ENCODE results near the gene RPS2. TPM values are rescaled to one million over a fixed set of nuclear protein-coding genes. Genes with fewer than 3 reads are reported as not detected.

Gene RPS2
- total and polyA plus RNA-seq, 2 donors (not counting 1 experiment from before 2014, with no cell fraction given): 3,261 to 6,138 TPM

- Mint-ChIP-seq H3K9me3 (ENCODE audit: insufficient read depth) (no peaks in the 10 kb centered on the region), H3K4me3 (peak within 1 kb of the TSS; percentile 95), H3K4me1 (peaks cover 38% of the 10 kb centered on the region), H3K27me3 (no peaks in the 10 kb centered on the region), H3K27ac (peak within 1 kb of the TSS; percentile 95)
- intact Hi-C loops (cut with micrococcal nuclease): loop anchor here (1.0 to 2.0 kb wide), 7 partner anchors 13 to 145 kb away; partner anchors contain the start of genes GFER, NDUFB10, NTHL1 and RPS2
- Histone ChIP-seq H3K4me1 (ENCODE audit: control insufficient read depth in 2 of 2, insufficient read depth in 2 of 2, low read length in 2 of 2) (peaks cover 35 to 44% of the 10 kb centered on the region in 2 donors), H3K79me2 (ENCODE audit: control insufficient read depth, insufficient read depth, low read length) (peaks cover 51% of the 10 kb centered on the region), H3K27ac (ENCODE audit: low read length in 2 of 2) (peak within 1 kb of the TSS; percentile 87 to 95), H3K9ac (ENCODE audit: low read length) (peak within 1 kb of the TSS; percentile 82), H3K9me3 (ENCODE audit: control extremely low read depth in 1 of 3, control insufficient read depth in 2 of 3, insufficient read depth in 1 of 3, low read length in 2 of 3) (no peaks in the 10 kb centered on the region), H4K20me1 (ENCODE audit: control insufficient read depth, insufficient read depth, low read length, poor library complexity, severe bottlenecking) (peaks cover 43% of the 10 kb centered on the region), H3K4me2 (replicated peaks; ENCODE audit: low read depth, low read length, poor library complexity, severe bottlenecking) (peak within 1 kb of the TSS; percentile 77), H3K4me3 (ENCODE audit: control extremely low read depth in 1 of 5, extremely low read depth in 1 of 5, insufficient read depth in 1 of 5, low read depth in 2 of 5, low read length in 4 of 5) (peak within 1 kb of the TSS; percentile 61 to 87 (median 77)), H3K27me3 (replicated peaks in 1 of 4; ENCODE audit: control extremely low read depth in 1 of 4, control insufficient read depth in 3 of 4, insufficient read depth in 4 of 4, low read length in 3 of 4) (no peaks in the 10 kb centered on the region), H2AFZ (ENCODE audit: insufficient read depth, low read depth, low read length, poor library complexity, severe bottlenecking) (peak within 1 kb of the TSS; percentile 80), H3K36me3 (replicated peaks in 1 of 2; ENCODE audit: control extremely low read depth in 1 of 2, control insufficient read depth in 1 of 2, extremely low read depth in 1 of 2, insufficient read depth in 2 of 2, low read length in 1 of 2) (peaks cover 0 to 6% of the 10 kb centered on the region in 2 experiments)
- peak; percentile 90 for DNase-seq
- no peak for TF ChIP-seq CTCF (IDR thresholded peaks at IDR 0.05)
- no peak for TF ChIP-seq EZH2 (IDR thresholded peaks at IDR 0.05; ENCODE audit: borderline replicate concordance, insufficient read depth, low read depth, low read length, poor library complexity, severe bottlenecking)
- 6% methylated on average over 52 of the region's 52 CpGs for WGBS (ENCODE audit: insufficient coverage)
- CTCF ChIA-PET: no interaction called here
- ATAC-seq (ENCODE audit: low read depth): peak; percentile 97
- POLR2A ChIA-PET: interaction anchor here (1.4 kb wide), 1 partner anchor 45 kb away, joined by 3 read pairs; the partner anchor contains the start of gene RPS2
These were observed 45.3 kb upstream of the RPS2 start, which contains the start of gene ZNF598 for GRCh38 chr16:2009791-2010510. Gene ZNF598, minus strand, starts transcription at chr16:2009821.
